Prostate gland (tissue), 2 donors: ENCODE results near the gene IRF2BP1. TPM values are rescaled to one million over a fixed set of nuclear protein-coding genes. Genes with fewer than 3 reads are reported as not detected.

Source experiments
- DNase-seq: peaks from one replicate; pipeline ENCODE4 v3.0.0-alpha.2; 2019; ENCODE audit warnings: low spot score
- H3K27ac ChIP-seq, 2 donors: fragments of 200-600 bp; sonication (generic); 2 replicates each; pipeline ENCODE4 v1.5.1; 2017 to 2019
- H3K27me3 ChIP-seq: fragments of 200-600 bp; sonication (generic); replicated peaks from 2 replicates; pipeline ENCODE4 v1.5.1; 2019; ENCODE audit not compliant: insufficient read depth
- H3K36me3 ChIP-seq, 2 donors: fragments of 200-600 bp; sonication (generic); 1 replicate in 1 of 2; 2 replicates in 1 of 2; pipeline versions ENCODE4 v1.5.1 to v1.8.1; 2017 to 2019
- H3K4me1 ChIP-seq: fragments of 200-600 bp; sonication (generic); replicated peaks from 2 replicates; pipeline ENCODE4 v1.5.1; 2019
- H3K4me3 ChIP-seq, 2 donors: fragments of 200-600 bp; sonication (generic); 2 replicates each; pipeline ENCODE4 v1.5.1; 2017 to 2019
- H3K9me3 ChIP-seq: fragments of 200-600 bp; sonication (generic); 2 replicates; pipeline ENCODE4 v1.5.1; 2017
- POLR2A ChIP-seq: fragments of 450-650 bp; IDR thresholded peaks from one replicate; pipeline ENCODE4 v1.6.1; 2016; ENCODE audit warnings: antibody characterized with exemption, mild to moderate bottlenecking
- POLR2AphosphoS5 ChIP-seq: sonication (generic); formaldehyde crosslinking; IDR thresholded peaks from one replicate; pipeline ENCODE4 v1.6.1; 2017; ENCODE audit warnings: antibody characterized with exemption
- WGBS: methylation state at CpG from one replicate; pipeline ENCODE4 v1.1.5; 2018; 5-methylcytosine and 5-hydroxymethylcytosine counted together
- intact Hi-C: fragments of 100-400 bp; cut with DNase I; formaldehyde crosslinking; loops from one replicate; pipeline ENCODE4 v1.14.2; 2022
- total RNA-seq, 2 donors: library from RNA; depleted of rRNA; stranded (reverse); fragments of >200 nt; gene quantifications; one replicate each; pipeline ENCODE4 v1.1.0, GENCODE V29; 2016
- TF ChIP-seq, protein P1 (sequence below), 4 experiments: fragments of 200-600 bp in 2 of 4; fragments of 450-650 bp in 2 of 4; sonication (generic) in 2 of 4; IDR thresholded peaks; 1 replicate in 3 of 4; 2 replicates in 1 of 4; pipeline ENCODE4 v1.5.1; 2016 to 2019; ENCODE audit warnings: antibody characterized with exemption in 4 of 4, mild to moderate bottlenecking in 2 of 4, moderate library complexity in 2 of 4

Gene IRF2BP1
- total RNA-seq, 2 donors from 2014 or later: 55.5 to 63.0 TPM

GRCh38 chr19:45878043-45878794 is 7.7 kb downstream of the IRF2BP1 start:
- Histone ChIP-seq H3K36me3 (no peaks in the 10 kb centered on the region), H3K4me3 (no peak overlapping the region), H3K4me1 (peaks cover 9% of the 10 kb centered on the region), H3K27ac (peak overlapping the region; percentile 37 to 56), H3K9me3 (no peaks in the 10 kb centered on the region), H3K27me3 (no peaks in the 10 kb centered on the region)
- 59% methylated on average over 11 of the region's 11 CpGs for WGBS
- peak; percentile 51 for DNase-seq
- TF ChIP-seq, protein P1, sequence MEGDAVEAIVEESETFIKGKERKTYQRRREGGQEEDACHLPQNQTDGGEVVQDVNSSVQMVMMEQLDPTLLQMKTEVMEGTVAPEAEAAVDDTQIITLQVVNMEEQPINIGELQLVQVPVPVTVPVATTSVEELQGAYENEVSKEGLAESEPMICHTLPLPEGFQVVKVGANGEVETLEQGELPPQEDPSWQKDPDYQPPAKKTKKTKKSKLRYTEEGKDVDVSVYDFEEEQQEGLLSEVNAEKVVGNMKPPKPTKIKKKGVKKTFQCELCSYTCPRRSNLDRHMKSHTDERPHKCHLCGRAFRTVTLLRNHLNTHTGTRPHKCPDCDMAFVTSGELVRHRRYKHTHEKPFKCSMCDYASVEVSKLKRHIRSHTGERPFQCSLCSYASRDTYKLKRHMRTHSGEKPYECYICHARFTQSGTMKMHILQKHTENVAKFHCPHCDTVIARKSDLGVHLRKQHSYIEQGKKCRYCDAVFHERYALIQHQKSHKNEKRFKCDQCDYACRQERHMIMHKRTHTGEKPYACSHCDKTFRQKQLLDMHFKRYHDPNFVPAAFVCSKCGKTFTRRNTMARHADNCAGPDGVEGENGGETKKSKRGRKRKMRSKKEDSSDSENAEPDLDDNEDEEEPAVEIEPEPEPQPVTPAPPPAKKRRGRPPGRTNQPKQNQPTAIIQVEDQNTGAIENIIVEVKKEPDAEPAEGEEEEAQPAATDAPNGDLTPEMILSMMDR (IDR thresholded peaks at IDR 0.05): no peak
- peak; percentile 16 for TF ChIP-seq POLR2A
- peak; percentile 8 for TF ChIP-seq POLR2AphosphoS5
- intact Hi-C loops: no loop called here

DNA sequence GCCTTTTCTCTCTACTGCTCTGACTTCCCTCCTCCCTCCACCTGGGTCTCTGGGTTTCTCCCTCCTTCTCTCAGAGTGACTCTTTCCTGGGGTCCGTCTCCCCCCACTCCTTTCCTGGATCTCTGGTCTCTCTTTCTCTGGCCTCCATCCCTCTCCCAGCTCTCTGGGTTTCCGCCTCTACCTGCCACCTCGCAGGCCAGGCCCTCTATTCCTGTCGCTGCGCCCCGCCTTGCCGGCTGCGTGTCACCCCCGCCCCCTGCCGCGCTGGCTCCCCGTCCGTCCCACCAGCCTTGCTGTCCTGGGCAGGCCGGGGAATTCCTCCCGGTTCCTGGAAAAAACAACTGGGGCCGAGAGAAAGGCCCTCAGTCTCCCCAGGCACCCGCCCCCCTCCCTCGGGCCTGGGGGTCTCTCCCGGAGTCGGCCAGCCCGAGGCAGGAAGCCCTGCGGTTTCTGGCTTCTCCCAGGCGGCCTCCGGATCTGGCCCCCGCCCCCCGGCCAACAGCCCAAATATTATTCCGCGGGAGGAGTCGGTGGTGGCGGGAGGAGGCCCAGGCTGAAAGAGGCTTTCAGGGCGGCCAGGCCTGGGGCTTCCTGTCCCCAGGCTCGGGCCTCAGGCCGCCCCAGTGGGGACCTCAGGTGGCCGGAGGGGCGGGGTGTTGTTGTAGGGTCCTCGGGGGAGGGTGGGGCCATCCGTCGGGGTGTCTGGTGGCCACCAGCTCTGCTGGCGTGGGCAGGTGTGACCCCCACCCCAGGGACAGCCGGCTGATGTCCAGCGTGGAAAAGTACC is 9.3 kb downstream of the IRF2BP1 start:
- peaks cover 5% of the 10 kb centered on the region for H3K4me1 ChIP-seq
- H3K9me3 ChIP-seq: no peaks in the 10 kb centered on the region
- no peaks in the 10 kb centered on the region for H3K27me3 ChIP-seq
- TF ChIP-seq POLR2A (peak; percentile 43), POLR2AphosphoS5 (no peak)
- peak overlapping the region; percentile 68 to 72 for H3K27ac ChIP-seq
- peak overlapping the region in 1 of 2 donors; percentile 18 for H3K4me3 ChIP-seq
- no peaks in the 10 kb centered on the region for H3K36me3 ChIP-seq
- 3% methylated on average over 34 of the region's 41 CpGs for WGBS
- peak; percentile 52 for DNase-seq
- intact Hi-C loops: no loop called here

GRCh38 chr19:45876161-45876410 is 9.9 kb downstream of the IRF2BP1 start:
- H3K9me3 ChIP-seq: no peaks in the 10 kb centered on the region
- no peaks in the 10 kb centered on the region for H3K27me3 ChIP-seq
- TF ChIP-seq POLR2A (no peak), POLR2AphosphoS5 (no peak)
- TF ChIP-seq, protein P1 (IDR thresholded peaks at IDR 0.05): no peak
- no peaks in the 10 kb centered on the region for H3K36me3 ChIP-seq
- H3K4me1 ChIP-seq: peaks cover 5% of the 10 kb centered on the region
- H3K4me3 ChIP-seq: no peak overlapping the region
- intact Hi-C loops: no loop called here
- DNase-seq: no peak
- H3K27ac ChIP-seq: peak overlapping the region; percentile 68 to 72
- WGBS: 52% methylated on average over 4 of the region's 4 CpGs

DNA sequence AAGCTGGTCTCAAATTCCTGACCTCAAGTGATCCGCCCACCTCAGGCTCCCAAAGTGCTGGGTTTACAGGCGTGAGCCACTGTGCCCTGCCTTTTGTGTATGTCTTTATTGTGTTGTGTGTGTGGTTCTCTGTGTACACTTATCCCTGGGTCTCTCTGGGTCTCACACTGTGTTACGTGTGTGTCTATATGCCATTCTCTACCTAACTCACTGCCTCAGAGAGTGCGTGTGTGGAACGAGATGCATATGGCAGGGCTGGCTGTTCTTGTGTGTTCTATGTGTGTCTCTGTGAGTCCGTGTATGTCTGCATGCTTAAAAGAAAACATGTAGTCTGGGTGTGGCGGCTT is 11.3 kb downstream of the IRF2BP1 start:
- H3K36me3 ChIP-seq: no peaks in the 10 kb centered on the region
- H3K9me3 ChIP-seq: no peaks in the 10 kb centered on the region
- TF ChIP-seq POLR2A (no peak), POLR2AphosphoS5 (no peak)
- TF ChIP-seq, protein P1 (IDR thresholded peaks at IDR 0.05): no peak
- no peak overlapping the region for H3K27ac ChIP-seq
- H3K4me3 ChIP-seq: no peak overlapping the region
- intact Hi-C loops: no loop called here
- H3K27me3 ChIP-seq: no peaks in the 10 kb centered on the region
- no peak for DNase-seq
- WGBS: 91% methylated on average over 7 of the region's 7 CpGs
- H3K4me1 ChIP-seq: peaks cover 5% of the 10 kb centered on the region

DNA sequence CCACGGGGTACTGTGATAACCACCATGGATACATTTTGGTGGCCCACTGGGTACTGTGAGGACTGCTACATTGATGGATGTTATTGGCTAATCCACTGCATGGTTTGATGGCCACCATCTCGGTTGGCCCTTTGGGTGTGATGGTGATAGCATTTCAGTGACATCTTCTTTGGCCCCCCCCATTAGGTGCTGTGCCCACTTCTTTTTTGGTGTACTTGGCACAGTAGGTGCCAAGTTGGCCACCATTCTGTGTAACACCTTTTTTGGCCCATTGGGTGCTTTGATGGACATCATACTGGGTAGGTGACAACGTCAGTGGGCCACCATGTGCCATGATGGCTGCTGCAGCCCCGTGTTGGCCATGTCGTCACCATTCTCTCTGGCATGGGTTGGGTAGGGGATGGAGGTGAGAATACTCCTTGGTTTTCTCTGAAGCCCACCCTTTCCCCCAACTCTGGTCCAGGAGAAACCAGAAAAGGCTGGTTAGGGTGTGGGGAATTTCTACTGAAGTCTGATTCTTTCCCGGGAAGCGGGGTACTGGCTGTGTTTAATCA is 12.6 kb downstream of the IRF2BP1 start:
- Histone ChIP-seq H3K4me1 (peaks cover 2% of the 10 kb centered on the region), H3K9me3 (no peaks in the 10 kb centered on the region), H3K36me3 (no peaks in the 10 kb centered on the region), H3K27ac (no peak overlapping the region), H3K27me3 (no peaks in the 10 kb centered on the region), H3K4me3 (no peak overlapping the region)
- no peak for TF ChIP-seq POLR2AphosphoS5
- no peak for TF ChIP-seq POLR2A
- TF ChIP-seq, protein P1 (IDR thresholded peaks at IDR 0.05): no peak
- intact Hi-C loops: no loop called here
- 87% methylated on average over 7 of the region's 7 CpGs for WGBS
- DNase-seq: no peak
